ENCODE measurements around the gene TUBB.

GRCh38 chr6:30743099-30744053 lies 23.2 kb downstream of the TUBB start:
- TF ChIP-seq CTCF (IDR thresholded peaks at IDR 0.05): no peak
- TF ChIP-seq POLR2A (IDR thresholded peaks at IDR 0.05): no peak
- TF ChIP-seq POLR2AphosphoS5 (IDR thresholded peaks at IDR 0.05): no peak
- TF ChIP-seq EP300 (IDR thresholded peaks at IDR 0.05): no peak
